Left ventricle myocardium inferior (tissue), 1 donor: ENCODE results near the gene PDIA6. TPM values are rescaled to one million over a fixed set of nuclear protein-coding genes. Genes with fewer than 3 reads are reported as not detected.
"Not testable (repeated sequence)": the region's sequence is repeated elsewhere in the genome, so short reads cannot be mapped to it uniquely, and the experiment has no call there.

Experiments
- DNase-seq: peaks from one replicate; pipeline ENCODE4 v3.0.0-alpha.2; 2020
- H3K27ac ChIP-seq: fragments of 200-600 bp; replicated peaks from 2 replicates; pipeline ENCODE4 v1.8.0; 2021
- H3K27me3 ChIP-seq: fragments of 200-600 bp; 2 replicates; pipeline ENCODE4 v1.8.0; 2021; ENCODE audit warnings: low read depth
- H3K36me3 ChIP-seq: fragments of 200-600 bp; 2 replicates; pipeline ENCODE4 v1.8.0; 2021
- H3K4me1 ChIP-seq: fragments of 200-600 bp; 2 replicates; pipeline ENCODE4 v1.8.0; 2021
- H3K4me3 ChIP-seq: fragments of 200-600 bp; 2 replicates; pipeline ENCODE4 v1.8.0; 2021; ENCODE audit warnings: mild to moderate bottlenecking, moderate library complexity
- H3K9me3 ChIP-seq: fragments of 200-600 bp; replicated peaks from 2 replicates; pipeline ENCODE4 v1.8.0; 2021
- CTCF ChIP-seq: fragments of 200-600 bp; IDR thresholded peaks from 2 replicates; pipeline ENCODE4 v1.8.0; 2021; ENCODE audit warnings: antibody characterized with exemption, mild to moderate bottlenecking, borderline replicate concordance
- intact Hi-C: fragments of 100-400 bp; cut with micrococcal nuclease; formaldehyde crosslinking; loops from one replicate; pipeline ENCODE4 v1.11.0; 2022
- total RNA-seq: library from RNA; stranded (reverse); fragmentation: NEBNext Ultra II Directional; extraction: Animal tissue kit (Norgen Biotek cat#: 25700); gene quantifications from one replicate; pipeline ENCODE4 v1.2.1, GENCODE V29; 2021
- donor health status: DM: no; HTN: yes; CAD: no; lungs with severe emphysema.

The PDIA6 gene
- total RNA-seq, 1 donor from 2014 or later = 107 TPM

- DNase-seq = peak; percentile 57
- no peaks in the 10 kb centered on the region for H3K27me3 ChIP-seq
- H3K36me3 ChIP-seq = no peaks in the 10 kb centered on the region
- intact Hi-C loops = no loop called here
- no peak overlapping the region for H3K27ac ChIP-seq
- no peak overlapping the region for H3K4me3 ChIP-seq
- no peaks in the 10 kb centered on the region for H3K9me3 ChIP-seq
- no peak for TF ChIP-seq CTCF
- peaks cover 9% of the 10 kb centered on the region for H3K4me1 ChIP-seq
Measured at GRCh38 chr2:10820562-10820961, 8.0 kb upstream of the PDIA6 start.

DNA sequence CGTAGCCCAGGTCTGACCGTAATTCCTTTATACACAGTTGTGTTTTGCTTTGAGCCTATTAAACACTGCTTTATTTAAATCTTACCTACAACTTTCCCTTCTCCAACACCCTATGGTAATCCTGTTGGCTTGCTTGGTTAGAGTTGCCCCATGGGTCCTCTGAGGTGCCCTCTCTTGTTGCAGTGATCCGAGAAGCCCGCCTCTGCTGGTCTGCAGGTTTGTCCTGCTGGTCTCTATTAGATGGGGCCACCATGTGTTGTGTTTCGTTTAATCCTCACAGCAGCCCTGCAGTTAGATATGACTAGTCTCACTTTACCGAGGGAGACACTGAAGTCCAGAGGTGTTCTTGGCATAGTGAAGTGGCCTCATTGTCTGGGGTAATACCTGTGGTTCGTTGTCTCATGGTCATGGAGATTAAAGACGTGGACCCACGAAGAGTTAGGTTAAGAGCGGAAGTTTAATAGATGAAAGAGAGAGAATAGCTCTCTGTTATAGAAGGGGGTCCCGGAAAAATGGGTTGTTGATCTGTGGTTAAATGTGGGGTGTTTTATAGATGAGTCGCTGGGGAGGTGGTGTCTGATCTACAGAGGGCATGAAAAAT, 7.2 kb upstream of the PDIA6 start:
- no peak for DNase-seq
- intact Hi-C loops = no loop called here

DNA sequence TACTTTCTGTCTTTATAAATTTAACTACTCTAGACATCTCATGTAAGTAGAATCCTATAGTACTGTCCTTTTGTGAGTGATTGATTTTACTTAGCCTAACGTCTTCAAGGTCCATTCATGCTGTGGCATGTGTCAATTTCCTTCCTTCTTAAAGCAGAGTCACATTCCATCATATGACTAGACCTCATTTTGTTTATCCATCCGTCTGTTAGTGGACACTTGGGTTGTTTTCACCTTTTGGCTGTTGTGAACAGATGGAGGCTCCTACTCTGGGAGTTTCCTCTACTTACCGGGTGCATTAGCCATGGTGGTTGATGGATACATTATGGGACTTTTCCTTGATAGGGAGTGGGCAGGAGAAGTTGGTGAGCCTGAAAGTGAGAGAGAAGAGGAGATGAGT, 6.4 kb upstream of the PDIA6 start:
- no peaks in the 10 kb centered on the region for H3K27me3 ChIP-seq
- H3K36me3 ChIP-seq = no peaks in the 10 kb centered on the region
- no peak for DNase-seq
- no peak for TF ChIP-seq CTCF
- no peaks in the 10 kb centered on the region for H3K9me3 ChIP-seq
- H3K4me1 ChIP-seq = peaks cover 25% of the 10 kb centered on the region
- intact Hi-C loops = no loop called here
- no peak overlapping the region for H3K4me3 ChIP-seq
- no peak overlapping the region for H3K27ac ChIP-seq

More for the DNA sequence above, 7.2 kb upstream of the PDIA6 start:
- Histone ChIP-seq H3K9me3 (no peaks in the 10 kb centered on the region), H3K4me1 (peaks cover 16% of the 10 kb centered on the region), H3K27ac (no peak overlapping the region), H3K36me3 (no peaks in the 10 kb centered on the region), H3K4me3 (no peak overlapping the region), H3K27me3 (no peaks in the 10 kb centered on the region)
- TF ChIP-seq CTCF = no peak

DNA sequence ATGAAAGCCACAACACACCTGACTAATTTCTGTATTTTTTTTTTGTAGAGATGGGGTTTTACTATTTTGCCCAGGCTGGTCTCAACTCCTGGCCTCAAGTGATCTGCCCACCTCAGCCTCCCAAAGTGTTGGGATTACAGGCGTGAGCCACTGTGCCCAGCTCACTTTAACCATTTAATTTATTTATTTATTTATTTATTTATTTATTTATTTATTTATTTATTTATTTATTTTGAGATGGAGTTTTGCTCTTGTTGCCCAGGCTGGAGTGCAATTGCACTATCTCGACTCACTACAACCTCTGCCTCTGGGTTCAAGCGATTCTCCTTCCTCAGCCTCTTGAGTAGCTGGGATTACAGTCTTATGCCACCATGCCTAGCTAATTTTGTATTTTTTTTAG, 5.7 kb upstream of the PDIA6 start:
- H3K4me3 ChIP-seq, H3K9me3 ChIP-seq, H3K27ac ChIP-seq, DNase-seq, H3K36me3 ChIP-seq, intact Hi-C loops, H3K27me3 ChIP-seq: not testable (repeated sequence)
- peaks cover 28% of the 10 kb centered on the region for H3K4me1 ChIP-seq

GRCh38 chr2:10817413-10817812, 4.8 kb upstream of the PDIA6 start:
- TF ChIP-seq CTCF = no peak

DNA sequence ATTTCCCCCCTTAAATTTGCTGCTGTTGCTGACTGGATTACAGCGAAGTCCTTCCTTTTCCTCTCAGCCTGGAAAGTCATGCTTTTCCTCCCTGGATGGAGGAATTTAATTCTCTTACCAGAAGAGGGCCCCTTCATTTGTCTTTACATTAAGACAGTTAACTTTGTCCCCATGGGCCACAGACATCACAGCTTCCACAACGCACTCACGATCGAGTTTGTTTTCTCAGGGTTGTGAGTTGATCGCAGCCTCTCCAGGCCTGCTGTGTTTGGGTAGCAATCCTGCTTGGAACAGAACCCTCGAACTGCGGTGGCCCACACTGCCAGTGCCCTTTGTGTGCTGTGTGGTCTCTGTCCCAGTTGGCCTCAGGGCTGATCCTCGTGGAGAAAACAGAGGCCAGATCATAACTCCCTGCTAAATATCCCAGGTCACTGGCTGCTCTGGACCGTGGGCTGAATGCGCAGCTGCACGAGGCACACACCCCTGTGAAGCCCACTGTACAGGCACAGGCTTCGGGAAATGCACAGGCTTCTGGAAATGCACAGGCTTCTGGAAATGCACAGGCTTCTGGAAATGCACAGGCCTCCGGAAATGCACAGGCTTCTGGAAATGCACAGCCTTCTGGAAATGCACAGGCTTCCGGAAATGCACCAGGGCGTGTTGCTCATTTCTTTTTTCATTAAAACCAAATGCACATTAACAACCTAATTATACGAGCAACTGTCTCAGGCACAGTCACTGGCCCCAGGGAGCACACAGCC, 2.2 kb upstream of the PDIA6 start:
- TF ChIP-seq CTCF = no peak
- Histone ChIP-seq H3K27me3 (no peaks in the 10 kb centered on the region), H3K4me1 (peaks cover 48% of the 10 kb centered on the region), H3K9me3 (no peaks in the 10 kb centered on the region), H3K36me3 (no peaks in the 10 kb centered on the region), H3K27ac (peak overlapping the region; percentile 73), H3K4me3 (no peak overlapping the region)
- intact Hi-C loops = no loop called here
- DNase-seq = no peak

More at GRCh38 chr2:10817413-10817812, 4.8 kb upstream of the PDIA6 start:
- DNase-seq = no peak
- intact Hi-C loops = no loop called here
- Histone ChIP-seq H3K4me1 (peaks cover 33% of the 10 kb centered on the region), H3K9me3 (no peaks in the 10 kb centered on the region), H3K27ac (no peak overlapping the region), H3K36me3 (no peaks in the 10 kb centered on the region), H3K27me3 (no peaks in the 10 kb centered on the region), H3K4me3 (no peak overlapping the region)
